ENCODE results near the gene MT2A.

DNA sequence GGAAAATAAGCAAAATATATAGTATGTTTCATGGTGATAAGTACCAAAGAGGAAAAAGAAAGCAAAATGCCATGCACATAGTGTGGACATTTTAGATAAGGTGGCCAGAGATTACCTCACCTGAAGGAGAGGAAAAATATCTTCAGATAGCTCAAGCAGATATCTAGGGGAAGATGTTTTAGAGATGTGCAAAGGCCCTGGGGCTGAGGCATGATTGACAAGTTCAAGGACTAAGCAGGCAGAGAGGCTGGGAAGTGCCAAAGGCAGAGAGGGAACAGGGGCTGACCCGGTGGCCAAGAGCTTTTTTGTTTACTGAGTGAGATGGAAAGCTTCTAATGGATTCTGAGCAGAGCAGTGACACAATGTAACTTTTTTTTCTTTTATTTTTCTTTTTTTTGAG lies 47.9 kb upstream of the MT2A start:
- TF ChIP-seq, protein P1, sequence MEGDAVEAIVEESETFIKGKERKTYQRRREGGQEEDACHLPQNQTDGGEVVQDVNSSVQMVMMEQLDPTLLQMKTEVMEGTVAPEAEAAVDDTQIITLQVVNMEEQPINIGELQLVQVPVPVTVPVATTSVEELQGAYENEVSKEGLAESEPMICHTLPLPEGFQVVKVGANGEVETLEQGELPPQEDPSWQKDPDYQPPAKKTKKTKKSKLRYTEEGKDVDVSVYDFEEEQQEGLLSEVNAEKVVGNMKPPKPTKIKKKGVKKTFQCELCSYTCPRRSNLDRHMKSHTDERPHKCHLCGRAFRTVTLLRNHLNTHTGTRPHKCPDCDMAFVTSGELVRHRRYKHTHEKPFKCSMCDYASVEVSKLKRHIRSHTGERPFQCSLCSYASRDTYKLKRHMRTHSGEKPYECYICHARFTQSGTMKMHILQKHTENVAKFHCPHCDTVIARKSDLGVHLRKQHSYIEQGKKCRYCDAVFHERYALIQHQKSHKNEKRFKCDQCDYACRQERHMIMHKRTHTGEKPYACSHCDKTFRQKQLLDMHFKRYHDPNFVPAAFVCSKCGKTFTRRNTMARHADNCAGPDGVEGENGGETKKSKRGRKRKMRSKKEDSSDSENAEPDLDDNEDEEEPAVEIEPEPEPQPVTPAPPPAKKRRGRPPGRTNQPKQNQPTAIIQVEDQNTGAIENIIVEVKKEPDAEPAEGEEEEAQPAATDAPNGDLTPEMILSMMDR (IDR thresholded peaks at IDR 0.05), result no peak
- TF ChIP-seq POLR2A (IDR thresholded peaks at IDR 0.05), result no peak
